Measurements from ENCODE around the gene GHDC.

GRCh38 chr17:42177684-42178083, 16.6 kb downstream of the GHDC start:
- TF ChIP-seq, protein P1, sequence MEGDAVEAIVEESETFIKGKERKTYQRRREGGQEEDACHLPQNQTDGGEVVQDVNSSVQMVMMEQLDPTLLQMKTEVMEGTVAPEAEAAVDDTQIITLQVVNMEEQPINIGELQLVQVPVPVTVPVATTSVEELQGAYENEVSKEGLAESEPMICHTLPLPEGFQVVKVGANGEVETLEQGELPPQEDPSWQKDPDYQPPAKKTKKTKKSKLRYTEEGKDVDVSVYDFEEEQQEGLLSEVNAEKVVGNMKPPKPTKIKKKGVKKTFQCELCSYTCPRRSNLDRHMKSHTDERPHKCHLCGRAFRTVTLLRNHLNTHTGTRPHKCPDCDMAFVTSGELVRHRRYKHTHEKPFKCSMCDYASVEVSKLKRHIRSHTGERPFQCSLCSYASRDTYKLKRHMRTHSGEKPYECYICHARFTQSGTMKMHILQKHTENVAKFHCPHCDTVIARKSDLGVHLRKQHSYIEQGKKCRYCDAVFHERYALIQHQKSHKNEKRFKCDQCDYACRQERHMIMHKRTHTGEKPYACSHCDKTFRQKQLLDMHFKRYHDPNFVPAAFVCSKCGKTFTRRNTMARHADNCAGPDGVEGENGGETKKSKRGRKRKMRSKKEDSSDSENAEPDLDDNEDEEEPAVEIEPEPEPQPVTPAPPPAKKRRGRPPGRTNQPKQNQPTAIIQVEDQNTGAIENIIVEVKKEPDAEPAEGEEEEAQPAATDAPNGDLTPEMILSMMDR (IDR thresholded peaks at IDR 0.05): no peak
- TF ChIP-seq POLR2AphosphoS5 (IDR thresholded peaks at IDR 0.05) (no peak), EP300 (IDR thresholded peaks at IDR 0.05; ENCODE audit: low read depth) (no peak)

All from transverse colon (tissue), 4 donors.